ENCODE measurements around the gene MAP3K13.
"Not testable (repeated sequence)": the region's sequence is repeated elsewhere in the genome, so short reads cannot be mapped to it uniquely, and the experiment has no call there.

MAP3K13 gene

DNA sequence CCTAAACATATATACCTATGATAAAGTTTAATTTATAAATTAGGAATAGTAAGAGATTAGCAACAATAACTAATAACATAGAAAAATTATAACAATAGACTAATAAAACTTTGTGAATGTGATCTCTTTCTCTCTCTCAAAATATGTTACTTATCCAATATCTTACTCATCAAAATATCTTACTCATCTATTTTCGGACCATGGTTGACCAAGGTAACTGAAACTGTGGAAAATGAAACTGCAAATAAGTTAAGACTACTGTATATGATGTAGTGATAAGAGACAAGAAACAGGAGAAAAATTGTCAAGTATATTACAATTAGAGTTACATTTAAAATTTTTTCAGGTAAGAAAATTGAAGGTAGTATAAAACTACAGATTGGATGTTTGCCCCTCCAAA, 19.2 kb downstream of the MAP3K13 start:
- no peak overlapping the region for H3K4me3 ChIP-seq
- H3K27ac ChIP-seq = no peak overlapping the region

DNA sequence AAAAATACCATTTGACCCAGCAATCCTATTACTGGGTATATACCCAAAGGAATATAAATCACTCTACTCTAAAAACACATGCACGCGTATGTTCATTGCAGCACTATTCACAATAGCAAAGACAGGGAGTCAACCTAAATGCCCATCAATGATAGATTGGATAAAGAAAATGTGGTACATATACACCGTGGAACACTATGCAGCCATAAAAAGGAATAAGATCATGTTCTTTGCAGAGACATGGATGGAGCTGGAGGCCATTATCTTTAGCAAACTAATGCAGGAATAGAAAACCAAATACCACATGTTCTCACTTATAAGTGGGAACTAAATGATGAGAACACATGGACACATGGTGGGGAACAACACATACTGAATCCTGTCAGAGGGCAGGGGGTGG, 23.6 kb downstream of the MAP3K13 start:
- H3K27ac ChIP-seq, H3K4me3 ChIP-seq: not testable (repeated sequence)

DNA sequence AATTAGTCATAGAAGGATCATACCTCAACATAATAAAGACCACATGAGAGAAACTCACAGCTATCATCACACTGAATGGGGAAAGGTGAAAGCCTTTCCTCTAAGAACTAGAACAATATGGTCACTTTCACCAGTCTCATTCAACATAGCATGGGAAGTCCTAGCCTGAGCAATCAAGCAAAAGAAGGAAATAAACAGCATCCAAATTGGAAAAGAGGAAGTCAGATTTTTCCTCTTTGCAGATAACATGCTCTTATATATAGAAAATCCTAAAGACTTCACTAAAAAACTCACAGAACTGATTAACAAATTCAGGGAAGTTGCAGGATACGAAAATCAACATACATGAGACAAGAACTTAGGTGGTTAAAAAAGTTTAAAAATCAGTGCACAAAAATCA, 24.7 kb downstream of the MAP3K13 start:
- H3K4me3 ChIP-seq = no peak overlapping the region
- H3K27ac ChIP-seq = no peak overlapping the region

DNA sequence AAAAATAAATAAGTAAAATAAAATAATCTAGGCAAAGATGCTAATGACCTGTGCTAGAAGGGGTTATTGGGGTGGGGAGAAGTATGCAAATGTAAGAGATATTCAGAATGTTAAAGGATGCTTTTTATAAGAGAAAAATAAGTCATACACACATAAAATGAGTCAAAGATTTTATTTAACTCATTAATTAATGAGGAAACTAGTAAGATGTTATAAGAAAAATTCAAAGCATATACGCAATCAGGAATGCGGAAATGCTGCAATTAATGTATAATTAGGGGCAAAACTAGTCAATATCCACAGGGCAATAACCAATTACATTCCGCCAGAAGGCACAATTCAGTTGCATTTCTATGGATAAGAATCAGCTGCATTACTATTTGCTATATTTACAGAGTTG, 30.1 kb downstream of the MAP3K13 start:
- H3K27ac ChIP-seq = no peak overlapping the region
- H3K4me3 ChIP-seq = no peak overlapping the region

DNA sequence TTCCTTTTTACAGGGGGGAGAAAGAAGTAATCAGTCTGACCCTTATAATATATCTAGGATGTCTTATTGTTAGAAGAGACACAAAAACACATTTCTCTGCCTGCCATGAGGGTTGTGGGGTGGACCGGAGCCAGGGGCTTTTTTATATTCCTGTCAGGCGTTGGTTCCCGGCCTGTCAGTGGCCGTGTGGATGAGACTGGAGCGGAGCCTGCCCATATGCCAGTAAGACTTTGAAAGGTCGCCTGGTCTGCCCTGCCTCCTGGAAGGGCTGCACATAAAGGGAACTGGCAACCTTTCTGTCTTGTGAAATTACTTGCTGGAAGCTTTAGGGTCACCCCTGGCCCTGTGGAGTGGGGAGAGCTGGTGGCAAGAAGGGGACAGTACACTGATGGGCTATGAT, 34.7 kb downstream of the MAP3K13 start:
- Histone ChIP-seq H3K27ac (peak overlapping the region in 1 of 21 experiments; percentile 27), H3K4me3 (no peak overlapping the region)

DNA sequence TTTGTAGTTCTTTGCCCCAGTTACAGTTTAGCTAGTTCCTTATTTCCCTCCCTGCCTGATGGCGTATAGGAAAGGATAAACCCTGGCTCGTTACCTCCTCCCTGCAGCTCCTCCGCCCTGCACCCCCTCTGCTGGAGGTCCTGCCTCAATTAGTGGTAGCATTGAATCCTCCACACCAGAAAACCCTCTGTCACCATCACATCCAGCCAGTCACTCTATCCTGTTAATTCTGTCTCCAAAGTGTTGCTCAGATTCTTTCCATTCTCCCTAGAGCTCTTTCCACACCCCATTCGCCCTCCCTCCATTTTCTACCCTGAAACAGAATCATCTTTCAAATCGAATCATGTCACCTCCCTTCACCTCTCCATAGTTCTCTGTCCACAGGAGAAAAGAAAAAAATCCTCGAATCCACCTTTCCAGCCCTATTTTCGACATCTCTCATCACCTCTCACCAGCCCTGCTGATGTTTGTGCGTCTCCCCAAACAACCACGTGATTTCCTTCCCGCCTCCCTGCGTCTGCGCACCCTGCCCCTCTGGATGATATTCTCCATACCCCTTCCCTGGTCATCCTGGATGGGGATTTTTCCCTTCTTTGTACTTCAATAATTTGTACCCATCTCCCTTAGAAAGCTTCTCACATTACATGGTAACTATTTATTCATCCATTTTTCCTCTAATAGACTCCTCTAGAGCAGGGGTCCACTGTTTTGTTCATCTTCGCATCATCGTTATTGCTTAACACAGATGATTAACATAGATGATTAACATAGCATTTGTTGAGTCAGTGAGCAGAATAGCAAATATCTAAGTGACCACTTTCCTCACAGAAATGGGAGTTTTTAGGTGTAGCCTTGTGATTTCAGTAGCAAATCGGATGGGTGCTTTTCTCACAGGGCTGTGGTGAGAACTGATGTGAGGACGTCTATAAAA, 37.1 kb downstream of the MAP3K13 start:
- Histone ChIP-seq H3K27ac (no peak overlapping the region), H3K4me3 (peak overlapping the region in 1 of 7 experiments; percentile 13)

DNA sequence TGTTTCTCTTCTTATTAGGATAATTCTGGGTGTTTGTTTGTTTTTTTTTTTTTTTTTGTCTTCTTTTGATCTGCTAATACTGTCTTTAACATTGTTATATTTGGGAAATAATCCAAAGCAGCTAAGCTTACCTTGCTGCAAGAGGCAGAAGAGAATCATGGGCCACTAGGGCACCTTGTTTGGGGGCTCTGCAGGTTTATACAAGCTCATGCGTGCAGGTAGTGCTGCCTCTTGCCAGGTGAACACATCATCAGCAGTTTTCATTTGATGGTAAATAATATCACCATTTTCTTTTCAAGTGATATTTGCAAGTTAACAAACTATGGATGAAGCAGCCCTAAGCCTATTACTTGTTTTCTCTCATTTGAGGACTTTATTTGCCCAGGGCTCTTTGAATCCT, 37.9 kb downstream of the MAP3K13 start:
- H3K4me3 ChIP-seq = no peak overlapping the region
- H3K27ac ChIP-seq = no peak overlapping the region

DNA sequence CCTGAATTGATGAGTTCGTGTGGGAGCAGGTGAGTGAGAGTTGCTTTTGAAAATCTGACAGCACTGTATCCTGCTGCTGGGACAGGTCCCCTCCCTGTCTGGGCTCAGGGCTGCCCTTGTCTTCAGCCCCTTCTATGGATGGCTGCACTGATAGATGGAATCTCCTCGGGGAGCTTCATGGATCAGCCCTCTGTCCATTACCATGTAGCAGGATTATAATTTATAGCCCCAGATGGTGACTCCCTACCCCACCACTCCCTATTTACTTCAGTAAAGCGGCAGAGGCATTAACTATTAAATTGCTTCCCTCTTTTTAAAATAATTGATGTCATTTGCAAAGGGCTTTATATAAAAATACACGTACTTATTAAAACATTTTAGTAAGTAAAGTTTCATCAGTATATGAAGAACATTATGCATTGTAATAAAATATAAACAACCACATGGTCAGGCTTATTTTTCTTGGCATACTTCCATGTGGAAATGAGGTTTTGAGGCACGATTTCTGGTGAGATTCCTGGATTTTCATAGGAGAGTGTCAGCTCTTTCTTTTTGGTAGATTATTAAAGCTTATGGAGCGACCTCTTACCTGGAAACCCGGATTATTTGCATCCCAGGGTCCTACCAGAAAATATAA, 38.5 kb downstream of the MAP3K13 start:
- H3K27ac ChIP-seq = no peak overlapping the region
- H3K4me3 ChIP-seq = no peak overlapping the region

DNA sequence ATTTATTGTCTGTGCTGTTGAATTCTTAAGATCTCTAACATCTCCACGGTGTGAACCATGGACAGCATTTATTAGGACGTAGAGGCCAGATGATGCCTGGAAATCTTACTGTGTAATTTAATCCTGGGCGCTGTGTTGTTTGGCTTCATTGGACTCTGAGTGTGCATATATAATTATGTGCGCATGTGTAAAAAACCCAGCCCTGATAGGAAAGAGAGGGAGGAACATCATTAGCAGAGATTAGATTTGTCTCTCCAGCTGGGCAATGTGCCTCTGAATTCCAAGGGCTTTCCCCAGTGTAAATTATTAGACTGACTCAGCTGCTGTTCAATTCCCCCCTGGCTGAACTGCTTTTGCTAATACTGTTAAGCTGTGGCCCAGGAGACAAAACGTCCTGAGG, 39.6 kb downstream of the MAP3K13 start:
- Histone ChIP-seq H3K27ac (no peak overlapping the region), H3K4me3 (no peak overlapping the region)

DNA sequence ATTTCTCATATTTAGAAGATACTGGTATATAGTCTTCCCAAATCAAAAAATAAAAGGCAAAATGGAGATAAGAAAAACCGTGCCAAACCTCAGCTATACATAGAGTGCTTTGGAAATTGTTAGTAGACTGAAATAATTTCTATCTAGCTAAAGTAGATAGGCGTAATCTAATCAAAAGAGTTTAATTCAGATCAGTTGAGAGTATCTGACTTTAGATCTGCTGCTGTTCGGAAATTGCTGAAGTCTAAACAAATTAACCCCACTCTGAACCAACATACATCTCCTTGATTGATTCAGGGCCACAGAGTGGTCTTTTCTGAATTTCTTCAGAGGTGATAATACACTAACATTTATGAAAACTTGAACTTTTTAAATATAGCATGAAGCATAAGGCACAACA, 40.1 kb downstream of the MAP3K13 start:
- Histone ChIP-seq H3K4me3 (no peak overlapping the region), H3K27ac (no peak overlapping the region)

DNA sequence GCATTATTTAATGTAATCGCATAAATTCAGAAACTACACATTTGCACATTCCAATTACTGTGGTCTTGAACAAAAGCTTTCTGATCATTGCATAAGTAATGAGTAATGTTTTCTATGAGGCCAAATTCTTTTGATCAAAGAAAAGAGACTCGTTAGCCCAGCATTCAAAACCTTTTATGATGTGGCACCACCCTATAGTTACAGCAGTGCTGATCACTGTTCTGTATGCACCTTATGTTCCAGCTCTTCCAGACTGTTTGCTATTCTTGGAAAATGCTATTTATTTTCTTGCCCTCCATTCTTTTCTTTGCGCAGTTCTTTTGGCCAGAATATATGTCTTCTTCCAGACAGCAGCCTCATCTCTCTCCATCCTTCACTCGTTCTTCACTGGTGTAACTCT, 42.3 kb downstream of the MAP3K13 start:
- Histone ChIP-seq H3K27ac (no peak overlapping the region), H3K4me3 (no peak overlapping the region)

DNA sequence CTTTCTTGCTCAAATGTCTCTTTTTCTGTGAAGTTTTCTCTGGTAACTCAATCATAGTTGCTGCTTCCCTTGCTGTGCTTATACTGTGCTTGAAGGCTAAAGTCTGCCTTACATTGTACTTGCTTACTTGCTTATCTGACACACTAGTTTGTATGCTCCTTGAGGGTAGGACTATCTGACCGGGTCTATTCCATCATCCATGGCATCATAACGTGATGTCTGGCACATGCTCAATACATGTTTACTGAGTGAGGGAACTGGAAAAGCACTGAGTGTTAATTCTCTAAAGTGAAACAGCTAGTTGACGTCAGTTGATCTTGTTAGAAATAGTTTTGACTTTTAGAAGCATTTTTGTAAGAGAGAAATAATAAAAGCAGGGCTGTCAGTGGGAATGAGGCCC, 42.7 kb downstream of the MAP3K13 start:
- no peak overlapping the region for H3K27ac ChIP-seq
- no peak overlapping the region for H3K4me3 ChIP-seq

DNA sequence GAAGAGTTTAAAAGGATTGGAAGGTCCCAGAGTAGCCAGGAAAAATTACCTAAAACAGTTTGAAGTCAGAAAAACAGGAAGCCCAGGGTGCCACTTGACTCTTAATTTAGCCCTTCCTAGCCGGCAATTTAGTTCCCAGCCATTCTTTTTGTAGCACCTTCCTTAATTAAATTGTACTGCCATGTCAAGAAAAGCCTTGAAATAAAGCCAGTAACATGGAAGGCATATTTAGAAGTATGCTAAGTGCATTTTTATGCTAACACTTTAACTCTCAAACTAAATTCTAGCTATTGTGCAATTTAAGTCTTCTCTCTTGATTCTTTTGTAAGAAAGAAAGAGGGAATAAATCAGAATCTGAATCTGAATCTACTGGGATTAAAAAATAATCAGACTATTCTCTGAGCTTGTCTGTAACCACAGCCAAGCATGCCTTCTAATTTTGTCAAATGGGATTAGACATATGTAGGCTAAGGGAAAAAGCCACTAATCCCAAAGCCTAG, 43.2 kb downstream of the MAP3K13 start:
- no peak overlapping the region for H3K27ac ChIP-seq

DNA sequence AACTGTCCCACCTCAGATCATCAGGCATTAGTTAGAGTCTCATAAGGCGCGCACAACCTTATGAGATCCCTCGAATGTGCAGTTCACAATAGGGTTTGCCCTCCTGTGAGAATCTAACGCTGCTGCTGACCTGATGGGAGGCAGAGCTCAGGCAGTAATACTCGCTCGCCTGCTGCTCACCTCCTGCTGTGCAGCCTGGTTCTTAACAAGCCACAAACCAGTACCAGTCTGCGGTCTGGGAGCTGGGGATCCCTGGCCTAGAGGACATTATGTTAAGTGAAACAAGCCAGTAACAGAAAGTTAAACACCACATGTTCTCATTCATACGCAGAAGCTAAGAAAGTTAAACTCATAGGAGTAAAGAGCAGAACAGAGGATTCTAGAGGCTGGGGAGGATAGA, 47.0 kb downstream of the MAP3K13 start:
- Histone ChIP-seq H3K4me3 (no peak overlapping the region), H3K27ac (no peak overlapping the region)

More for the DNA sequence above, 43.2 kb downstream of the MAP3K13 start:
- no peak overlapping the region for H3K4me3 ChIP-seq

DNA sequence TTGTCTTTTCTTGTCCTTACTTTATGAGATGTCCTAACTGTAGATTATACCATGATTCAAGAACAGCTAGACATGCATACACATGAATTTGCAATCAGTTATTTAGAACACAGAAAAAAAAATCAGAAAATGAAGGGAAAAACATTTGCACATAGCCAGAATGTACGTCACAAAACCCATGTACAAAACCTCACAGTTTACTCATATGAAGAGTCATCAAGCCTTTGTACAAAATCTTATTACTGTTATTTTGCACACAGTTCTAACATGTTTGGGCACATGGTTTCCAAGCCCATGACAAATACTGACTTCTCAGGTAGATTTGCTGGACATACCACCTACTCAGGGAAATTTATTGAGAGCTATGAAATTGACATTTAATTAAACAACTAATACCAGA, 48.2 kb downstream of the MAP3K13 start:
- H3K4me3 ChIP-seq = no peak overlapping the region
- H3K27ac ChIP-seq = no peak overlapping the region

DNA sequence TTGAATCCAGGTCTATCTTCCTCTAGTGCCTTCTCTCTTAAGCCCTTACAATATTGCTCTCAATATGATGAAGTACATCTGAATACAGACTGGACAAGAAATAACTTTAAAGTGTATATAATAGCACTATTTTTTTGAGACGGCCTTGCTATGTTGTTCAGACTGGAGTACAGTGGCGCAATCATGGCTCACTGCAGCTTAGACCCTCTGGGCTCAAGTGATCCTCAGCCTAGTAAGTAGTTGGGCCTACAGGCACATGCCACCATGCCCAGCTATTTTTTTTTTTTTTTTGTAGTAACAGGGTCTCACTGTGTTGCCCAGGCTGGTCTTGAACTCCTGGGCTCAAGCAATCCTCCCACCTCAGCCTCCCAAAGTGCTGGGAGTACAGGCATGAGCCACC, 53.6 kb downstream of the MAP3K13 start:
- no peak overlapping the region for H3K4me3 ChIP-seq
- no peak overlapping the region for H3K27ac ChIP-seq

DNA sequence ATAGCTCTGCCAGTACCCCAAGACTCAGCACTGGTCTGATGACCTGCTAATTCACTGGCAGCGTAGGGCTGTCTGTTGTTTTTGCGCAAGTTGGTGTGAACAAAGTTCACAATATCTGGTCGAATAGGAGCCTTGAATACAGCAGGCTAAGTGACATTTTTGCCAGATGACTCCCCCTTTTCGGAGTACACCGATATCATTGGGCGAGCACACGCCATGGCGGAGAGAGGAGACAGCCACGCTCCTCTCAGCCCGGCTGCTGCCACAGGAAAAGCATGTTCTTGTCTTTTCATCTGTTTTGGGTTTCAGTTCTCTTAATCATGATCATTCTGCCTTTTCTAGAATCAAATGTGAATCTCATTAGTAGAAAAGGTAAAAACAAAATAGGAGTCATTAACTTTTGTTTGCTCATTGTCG, 55.6 kb downstream of the MAP3K13 start:
- H3K4me3 ChIP-seq, H3K27ac ChIP-seq: not testable (repeated sequence)

DNA sequence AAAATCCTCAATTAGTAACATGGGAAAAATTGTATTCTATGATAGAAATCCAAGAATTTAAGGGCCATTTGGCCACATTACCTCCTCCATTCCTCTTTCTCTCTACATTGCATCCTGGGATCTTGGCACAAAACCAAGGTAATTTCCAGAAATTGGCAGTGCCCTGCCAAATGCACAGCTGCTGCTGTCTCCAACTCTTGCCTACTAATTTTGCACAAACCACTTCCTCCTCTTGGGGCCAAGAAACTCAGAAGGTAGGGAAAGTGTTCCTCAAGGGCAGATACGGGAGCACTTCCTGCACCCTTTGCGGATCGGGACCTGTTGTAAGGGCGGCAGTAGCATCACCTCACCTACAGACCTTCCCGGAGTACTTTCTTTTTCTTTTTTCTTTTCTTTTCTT, 57.8 kb downstream of the MAP3K13 start:
- H3K4me3 ChIP-seq = no peak overlapping the region
- no peak overlapping the region for H3K27ac ChIP-seq

DNA sequence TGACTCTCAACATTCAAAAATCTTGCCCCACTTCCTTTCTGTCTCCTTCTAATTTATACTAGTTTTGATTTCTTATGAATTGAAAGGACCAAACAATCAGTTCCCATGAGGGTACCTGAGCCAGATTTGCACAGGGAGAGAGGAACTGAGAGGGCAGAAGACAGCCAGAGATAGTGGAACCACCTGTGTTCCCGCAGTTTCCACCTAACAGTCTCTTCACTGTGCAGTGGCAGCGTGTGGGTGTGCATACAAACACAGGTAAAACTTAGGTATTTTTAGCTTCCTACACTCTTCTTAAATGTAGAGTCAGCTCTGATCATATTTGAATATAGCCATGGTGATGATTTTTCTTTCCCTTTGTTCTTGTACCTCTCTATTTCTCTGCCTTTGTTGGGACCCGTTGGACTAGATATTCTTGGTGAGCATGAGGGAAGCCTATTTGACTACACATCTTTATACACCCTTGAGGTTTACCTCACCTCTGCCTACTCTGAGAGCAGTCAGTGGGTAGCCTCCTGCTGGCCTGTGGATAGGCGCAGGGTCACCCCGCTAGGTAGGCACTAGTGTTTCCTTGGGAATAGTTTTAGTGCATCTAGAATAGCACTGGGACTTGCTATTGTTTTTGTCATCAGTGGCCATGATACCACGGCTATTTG, 58.8 kb downstream of the MAP3K13 start:
- Histone ChIP-seq H3K27ac (no peak overlapping the region), H3K4me3 (no peak overlapping the region)

DNA sequence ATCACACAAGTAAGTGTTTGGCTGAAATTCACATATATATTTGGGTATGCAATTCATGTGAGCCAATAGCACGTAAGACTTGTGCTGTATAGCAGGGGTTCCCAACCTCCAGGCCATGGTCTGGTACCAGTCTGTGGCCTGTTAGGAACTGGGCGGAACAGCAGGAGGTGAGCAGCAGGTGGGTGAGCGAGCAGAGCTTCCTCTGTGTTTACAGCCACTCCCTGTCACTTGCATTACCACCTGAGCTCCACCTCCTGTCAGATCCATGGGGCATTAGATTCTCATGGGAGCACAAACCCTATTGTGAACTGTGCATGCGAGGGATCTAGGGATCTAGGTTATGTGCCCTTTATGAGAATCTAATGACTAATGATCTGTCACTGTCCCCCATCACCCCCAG, 59.7 kb downstream of the MAP3K13 start:
- H3K27ac ChIP-seq = no peak overlapping the region
- H3K4me3 ChIP-seq = no peak overlapping the region

DNA sequence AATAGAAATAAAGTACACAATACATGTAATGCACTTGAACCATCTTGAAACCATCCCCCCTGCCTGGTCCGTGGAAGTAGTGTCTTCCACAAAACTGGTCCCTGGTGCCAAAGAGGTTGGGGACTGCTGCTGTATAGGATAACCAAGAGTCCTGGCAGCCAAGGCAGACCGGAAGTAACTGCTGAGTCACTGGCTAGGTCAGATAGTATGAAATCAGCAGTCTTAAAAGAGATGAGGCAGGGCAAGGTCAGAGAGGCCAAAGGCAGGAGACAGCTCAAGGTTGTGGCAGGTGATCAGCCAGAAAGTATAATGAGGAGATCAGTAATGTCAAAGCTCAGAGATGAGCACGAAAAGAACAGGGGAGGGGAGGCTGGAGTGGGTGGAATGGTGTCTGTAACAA, 60.2 kb downstream of the MAP3K13 start:
- no peak overlapping the region for H3K27ac ChIP-seq
- no peak overlapping the region for H3K4me3 ChIP-seq

Measured in skin epidermis (tissue), 12 donors.